Endodermal cell (in vitro differentiated cells): Measurements from ENCODE around the gene ADSL. TPM values are rescaled to one million over a fixed set of nuclear protein-coding genes. Genes with fewer than 3 reads are reported as not detected.

Experiments used
- DNase-seq: peaks from one replicate; pipeline ENCODE4 v3.0.0-alpha.2; 2017
- H3K27ac ChIP-seq: 2 replicates; pipeline ENCODE4 v1.5.1; 2013; ENCODE audit warnings: mild to moderate bottlenecking, low read depth, low read length, moderate library complexity
- H3K27me3 ChIP-seq: 2 replicates; pipeline ENCODE4 v1.6.1; 2013; ENCODE audit warnings: mild to moderate bottlenecking, low read length, moderate library complexity; ENCODE audit not compliant: insufficient read depth, control insufficient read depth, poor library complexity, severe bottlenecking
- H3K36me3 ChIP-seq: 2 replicates; pipeline ENCODE4 v1.7.0; 2013; ENCODE audit warnings: mild to moderate bottlenecking, low read length, moderate library complexity; ENCODE audit not compliant: control insufficient read depth, insufficient read depth
- H3K4me1 ChIP-seq: one replicate; pipeline ENCODE4 v1.7.0; 2013; ENCODE audit warnings: low read length; ENCODE audit not compliant: control insufficient read depth, insufficient read depth
- H3K4me3 ChIP-seq: 2 replicates; pipeline ENCODE4 v1.5.1; 2013; ENCODE audit warnings: mild to moderate bottlenecking, low read length, moderate library complexity
- H3K9ac ChIP-seq: 2 replicates; pipeline ENCODE4 v1.6.1; 2013; ENCODE audit warnings: mild to moderate bottlenecking, low read length, moderate library complexity; ENCODE audit not compliant: poor library complexity, severe bottlenecking; ENCODE audit errors: extremely low read depth
- H3K9me3 ChIP-seq: 2 replicates; pipeline ENCODE4 v1.6.1; 2013; ENCODE audit warnings: mild to moderate bottlenecking, low read length, moderate library complexity; ENCODE audit not compliant: control insufficient read depth
- H3K27ac Mint-ChIP-seq: 2 replicates; pipeline ENCODE4 v1.8.0; 2020; ENCODE audit warnings: mixed read lengths
- H3K27me3 Mint-ChIP-seq: 2 replicates; pipeline ENCODE4 v1.8.0; 2021; ENCODE audit warnings: mild to moderate bottlenecking, mixed read lengths; ENCODE audit not compliant: insufficient read depth
- H3K36me3 Mint-ChIP-seq: 2 replicates; pipeline ENCODE4 v1.8.0; 2020; ENCODE audit warnings: low read depth, mixed read lengths
- H3K4me1 Mint-ChIP-seq: 2 replicates; pipeline ENCODE4 v1.8.0; 2020; ENCODE audit warnings: mixed read lengths
- H3K4me3 Mint-ChIP-seq: 2 replicates; pipeline ENCODE4 v1.8.0; 2020; ENCODE audit warnings: mild to moderate bottlenecking, moderate library complexity, mixed read lengths
- H3K9me3 Mint-ChIP-seq: 2 replicates; pipeline ENCODE4 v1.8.0; 2020; ENCODE audit warnings: mild to moderate bottlenecking, mixed read lengths
- WGBS, 2 experiments: methylation state at CpG; one replicate each; pipeline versions ENCODE4 v1.1.5 to v1.1.7; 2013; ENCODE audit warnings: missing lambda C conversion rate in 2 of 2, mixed read lengths in 1 of 2; ENCODE audit not compliant: insufficient coverage in 1 of 2, insufficient read length in 1 of 2; 5-methylcytosine and 5-hydroxymethylcytosine counted together
- total RNA-seq, 2 donors: library from RNA; stranded (reverse); fragmentation: NEBNext Ultra II Directional in 1 of 2; extraction: Animal tissue kit (Norgen Biotek cat#: 25700) in 1 of 2; gene quantifications; 2 replicates in 1 of 2; 3 replicates in 1 of 2; pipeline ENCODE4 v1.2.1, GENCODE V29; 2021
- TF ChIP-seq, protein P1 (sequence below): fragments of 200-600 bp; sonication (generic); conservative IDR thresholded peaks from 2 replicates; pipeline ENCODE4 v1.5.0; 2021; ENCODE audit warnings: antibody characterized with exemption, mild to moderate bottlenecking

Gene ADSL
- total RNA-seq, 2 donors from 2014 or later = 107 to 118 TPM

DNA sequence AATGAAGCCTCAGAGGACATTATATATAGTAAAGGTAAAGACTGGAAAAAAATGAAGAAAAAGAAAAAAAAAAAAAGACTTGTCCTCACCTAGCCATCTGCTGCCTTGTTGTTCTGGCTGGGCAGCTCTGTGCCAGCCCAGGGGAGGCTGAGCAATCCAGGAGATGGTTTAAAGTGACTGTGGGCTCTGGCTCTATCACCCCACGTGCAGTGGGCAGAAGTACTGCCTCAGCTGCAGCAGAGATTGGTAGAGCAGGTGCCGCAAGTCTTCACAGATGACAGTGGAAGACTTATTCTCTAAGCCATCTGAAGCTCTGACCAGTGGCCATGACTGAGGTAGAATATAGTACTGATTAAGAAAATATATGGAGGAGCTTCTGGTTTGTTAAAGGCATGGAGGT, 86.3 kb downstream of the ADSL start:
- peaks cover 42% of the 10 kb centered on the region for H3K36me3 ChIP-seq
- no peaks in the 10 kb centered on the region for H3K9me3 ChIP-seq
- H3K4me1 ChIP-seq = peaks cover 5% of the 10 kb centered on the region
- DNase-seq = no peak
- H3K9ac ChIP-seq = no peak overlapping the region
- peaks cover 35% of the 10 kb centered on the region for H3K36me3 Mint-ChIP-seq
- H3K27ac Mint-ChIP-seq = no peak overlapping the region
- H3K27ac ChIP-seq = no peak overlapping the region
- TF ChIP-seq, protein P1, sequence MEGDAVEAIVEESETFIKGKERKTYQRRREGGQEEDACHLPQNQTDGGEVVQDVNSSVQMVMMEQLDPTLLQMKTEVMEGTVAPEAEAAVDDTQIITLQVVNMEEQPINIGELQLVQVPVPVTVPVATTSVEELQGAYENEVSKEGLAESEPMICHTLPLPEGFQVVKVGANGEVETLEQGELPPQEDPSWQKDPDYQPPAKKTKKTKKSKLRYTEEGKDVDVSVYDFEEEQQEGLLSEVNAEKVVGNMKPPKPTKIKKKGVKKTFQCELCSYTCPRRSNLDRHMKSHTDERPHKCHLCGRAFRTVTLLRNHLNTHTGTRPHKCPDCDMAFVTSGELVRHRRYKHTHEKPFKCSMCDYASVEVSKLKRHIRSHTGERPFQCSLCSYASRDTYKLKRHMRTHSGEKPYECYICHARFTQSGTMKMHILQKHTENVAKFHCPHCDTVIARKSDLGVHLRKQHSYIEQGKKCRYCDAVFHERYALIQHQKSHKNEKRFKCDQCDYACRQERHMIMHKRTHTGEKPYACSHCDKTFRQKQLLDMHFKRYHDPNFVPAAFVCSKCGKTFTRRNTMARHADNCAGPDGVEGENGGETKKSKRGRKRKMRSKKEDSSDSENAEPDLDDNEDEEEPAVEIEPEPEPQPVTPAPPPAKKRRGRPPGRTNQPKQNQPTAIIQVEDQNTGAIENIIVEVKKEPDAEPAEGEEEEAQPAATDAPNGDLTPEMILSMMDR = no peak
- 93 to 94% methylated on average over 2 of the region's 2 CpGs for WGBS, 2 experiments
- H3K9me3 Mint-ChIP-seq = no peaks in the 10 kb centered on the region
- no peaks in the 10 kb centered on the region for H3K27me3 ChIP-seq
- no peak overlapping the region for H3K4me3 ChIP-seq
- no peak overlapping the region for H3K4me3 Mint-ChIP-seq
- no peaks in the 10 kb centered on the region for H3K27me3 Mint-ChIP-seq
- H3K4me1 Mint-ChIP-seq = peaks cover 16% of the 10 kb centered on the region

GRCh38 chr22:40433416-40434090, 87.3 kb downstream of the ADSL start:
- Mint-ChIP-seq H3K4me3 (no peak overlapping the region), H3K27ac (no peak overlapping the region), H3K4me1 (peaks cover 15% of the 10 kb centered on the region), H3K9me3 (no peaks in the 10 kb centered on the region), H3K36me3 (peaks cover 34% of the 10 kb centered on the region), H3K27me3 (no peaks in the 10 kb centered on the region)
- H3K36me3 ChIP-seq = peaks cover 33% of the 10 kb centered on the region
- H3K27me3 ChIP-seq = no peaks in the 10 kb centered on the region
- no peak overlapping the region for H3K27ac ChIP-seq
- H3K9ac ChIP-seq = no peak overlapping the region
- TF ChIP-seq, protein P1 = no peak
- WGBS, 2 experiments = 96 to 100% methylated on average over 2 to 3 of the region's 3 CpGs
- no peaks in the 10 kb centered on the region for H3K9me3 ChIP-seq
- DNase-seq = no peak
- H3K4me1 ChIP-seq = no peaks in the 10 kb centered on the region
- H3K4me3 ChIP-seq = no peak overlapping the region

GRCh38 chr22:40434106-40434505, 87.8 kb downstream of the ADSL start:
- no peaks in the 10 kb centered on the region for H3K27me3 ChIP-seq
- H3K4me3 ChIP-seq = no peak overlapping the region
- no peaks in the 10 kb centered on the region for H3K9me3 ChIP-seq
- H3K36me3 ChIP-seq = peaks cover 30% of the 10 kb centered on the region
- H3K27ac ChIP-seq = no peak overlapping the region
- Mint-ChIP-seq H3K27me3 (no peaks in the 10 kb centered on the region), H3K4me1 (peaks cover 15% of the 10 kb centered on the region), H3K36me3 (peaks cover 29% of the 10 kb centered on the region), H3K27ac (no peak overlapping the region), H3K9me3 (no peaks in the 10 kb centered on the region), H3K4me3 (no peak overlapping the region)
- DNase-seq = no peak
- TF ChIP-seq, protein P1 = no peak
- no peak overlapping the region for H3K9ac ChIP-seq
- H3K4me1 ChIP-seq = no peaks in the 10 kb centered on the region
- 88 to 97% methylated on average over 3 of the region's 3 CpGs for WGBS, 2 experiments
